ENCODE measurements around the gene UCHL1.
"Not testable (repeated sequence)": the region's sequence is repeated elsewhere in the genome, so short reads cannot be mapped to it uniquely, and the experiment has no call there.

The UCHL1 gene

GRCh38 chr4:41264212-41264611 lies 7.5 kb downstream of the UCHL1 start:
- DNase-seq (ENCODE audit: low read depth) = no peak
- in situ Hi-C loops (cut with HindIII; ENCODE audit: low sequenced_read_pairs) = no loop called here
- H3K4me3 ChIP-seq (ENCODE audit: low read depth, low read length) = no peak overlapping the region
- TF ChIP-seq CTCF (IDR thresholded peaks at IDR 0.05; ENCODE audit: low read depth, low read length, missing control alignments) = no peak

DNA sequence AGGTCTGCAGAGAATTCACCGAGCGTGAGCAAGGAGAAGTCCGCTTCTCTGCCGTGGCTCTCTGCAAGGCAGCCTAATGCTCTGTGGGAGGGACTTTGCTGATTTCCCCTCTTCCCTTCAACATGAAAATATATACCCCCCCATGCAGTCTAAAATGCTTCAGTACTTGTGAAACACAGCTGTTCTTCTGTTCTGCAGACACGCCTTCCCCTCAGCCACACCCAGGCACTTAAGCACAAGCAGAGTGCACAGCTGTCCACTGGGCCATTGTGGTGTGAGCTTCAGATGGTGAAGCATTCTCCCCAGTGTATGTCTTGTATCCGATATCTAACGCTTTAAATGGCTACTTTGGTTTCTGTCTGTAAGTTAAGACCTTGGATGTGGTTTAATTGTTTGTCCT lies 11.3 kb downstream of the UCHL1 start:
- no peak for TF ChIP-seq CTCF (IDR thresholded peaks at IDR 0.05; ENCODE audit: low read depth, low read length, missing control alignments)
- DNase-seq (ENCODE audit: low read depth) = no peak
- in situ Hi-C loops (cut with HindIII; ENCODE audit: low sequenced_read_pairs) = no loop called here
- no peak overlapping the region for H3K4me3 ChIP-seq (ENCODE audit: low read depth, low read length)

GRCh38 chr4:41268721-41269517 lies 12.2 kb downstream of the UCHL1 start:
- TF ChIP-seq CTCF (IDR thresholded peaks at IDR 0.05; ENCODE audit: low read depth, low read length, missing control alignments) = no peak
- DNase-seq (ENCODE audit: low read depth) = no peak
- in situ Hi-C loops (cut with HindIII; ENCODE audit: low sequenced_read_pairs) = no loop called here
- no peak overlapping the region for H3K4me3 ChIP-seq (ENCODE audit: low read depth, low read length)

DNA sequence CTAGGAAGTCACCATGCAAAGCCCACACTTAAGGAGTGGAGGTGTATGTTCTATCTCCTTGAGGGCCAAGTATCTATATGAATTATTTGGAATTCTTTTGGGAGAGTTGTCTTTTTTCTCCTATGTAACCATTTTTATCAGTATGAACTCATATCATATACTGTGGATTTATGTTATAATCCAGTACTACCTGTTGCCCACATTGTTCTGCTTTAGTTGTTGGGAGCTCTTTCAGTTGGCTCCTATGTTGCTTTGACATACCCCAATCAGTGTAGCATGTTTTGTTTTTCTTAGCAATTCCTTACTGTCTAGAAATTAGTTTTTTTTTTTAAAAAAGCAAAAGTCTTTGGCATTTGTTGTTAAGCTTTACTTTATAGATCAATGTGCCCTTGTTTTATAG lies 13.0 kb downstream of the UCHL1 start:
- no peak overlapping the region for H3K4me3 ChIP-seq (ENCODE audit: low read depth, low read length)
- TF ChIP-seq CTCF (IDR thresholded peaks at IDR 0.05; ENCODE audit: low read depth, low read length, missing control alignments) = no peak
- no peak for DNase-seq (ENCODE audit: low read depth)
- in situ Hi-C loops (cut with HindIII; ENCODE audit: low sequenced_read_pairs) = no loop called here

- H3K4me3 ChIP-seq (ENCODE audit: low read depth, low read length); DNase-seq (ENCODE audit: low read depth): not testable (repeated sequence)
- in situ Hi-C loops (cut with HindIII; ENCODE audit: low sequenced_read_pairs) = loop anchor here (25.0 kb wide), 1 partner anchor 611 kb away; no protein-coding TSS in a partner anchor
These were observed 19.2 kb downstream of the UCHL1 start for GRCh38 chr4:41275931-41276330.

- TF ChIP-seq CTCF (IDR thresholded peaks at IDR 0.05; ENCODE audit: low read depth, low read length, missing control alignments) = no peak
These were observed 23.3 kb downstream of the UCHL1 start for GRCh38 chr4:41280010-41280409.

DNA sequence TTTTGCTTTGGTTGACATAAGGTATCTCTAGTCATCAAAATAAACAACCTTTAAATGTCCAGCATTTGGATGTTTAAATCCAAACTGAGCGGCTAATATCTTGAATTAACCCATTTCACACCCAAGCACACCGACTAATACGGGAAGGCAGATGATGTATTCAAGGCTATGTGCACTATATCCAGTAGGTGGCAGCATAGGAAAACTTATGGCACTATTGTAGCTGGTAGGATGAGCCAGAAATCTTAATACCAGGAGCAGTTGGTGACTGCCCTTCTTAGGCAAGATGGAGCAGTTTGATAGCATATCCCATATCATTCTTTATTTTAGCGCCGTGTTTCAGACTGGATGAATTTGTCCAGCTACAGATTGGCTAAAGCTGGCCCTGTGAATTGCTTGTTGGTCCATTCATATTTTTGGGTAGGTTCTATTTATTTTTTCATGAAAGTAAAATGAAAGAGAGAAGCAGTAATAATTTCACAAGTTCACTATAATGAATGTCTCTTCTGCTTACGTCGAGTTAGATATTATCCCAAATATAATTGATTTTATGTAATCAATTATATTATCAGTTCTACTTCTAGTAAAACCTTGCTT lies 24.4 kb downstream of the UCHL1 start:
- peak; percentile 73 for TF ChIP-seq CTCF (IDR thresholded peaks at IDR 0.05; ENCODE audit: low read depth, low read length, missing control alignments)
- in situ Hi-C loops (cut with HindIII; ENCODE audit: low sequenced_read_pairs) = loop anchor here (25.0 kb wide), 1 partner anchor 606 kb away; no protein-coding TSS in a partner anchor
- peak; percentile 77 for DNase-seq (ENCODE audit: low read depth)
- H3K4me3 ChIP-seq (ENCODE audit: low read depth, low read length) = no peak overlapping the region

More at GRCh38 chr4:41280010-41280409, 23.3 kb downstream of the UCHL1 start:
- in situ Hi-C loops (cut with HindIII; ENCODE audit: low sequenced_read_pairs) = loop anchor here (25.0 kb wide), 1 partner anchor 607 kb away; no protein-coding TSS in a partner anchor
- no peak overlapping the region for H3K4me3 ChIP-seq (ENCODE audit: low read depth, low read length)
- DNase-seq (ENCODE audit: low read depth) = no peak
